SK-N-SH (cell line): ENCODE measurements around the gene RBM24.

Experiments
- CHD2 ChIP-seq: fragments of 150-350 bp; IDR thresholded peaks from 2 replicates; pipeline ENCODE4 v1.6.1; 2018; ENCODE audit warnings: low read length; ENCODE audit not compliant: partially characterized antibody
- CTCF ChIP-seq: fragments of 200-600 bp; sonication (generic); IDR thresholded peaks from 2 replicates; pipeline ENCODE4 v1.6.1; 2017; ENCODE audit warnings: antibody characterized with exemption, mild to moderate bottlenecking, moderate library complexity
- EP300 ChIP-seq, 2 experiments: IDR thresholded peaks; 2 replicates each; pipeline versions ENCODE4 v1.4.0 to v1.6.1; 2012; ENCODE audit warnings: borderline replicate concordance in 1 of 2, low read depth in 1 of 2, low read length in 1 of 2
- EZH2phosphoT487 ChIP-seq: fragments of 200-600 bp; sonication (generic); IDR thresholded peaks from 2 replicates; pipeline ENCODE4 v1.6.1; 2017; ENCODE audit warnings: low read depth, mixed run types, mild to moderate bottlenecking, antibody characterized with exemption, moderate library complexity, borderline replicate concordance
- GABPA ChIP-seq: IDR thresholded peaks from 2 replicates; pipeline ENCODE4 v1.4.0; 2012; ENCODE audit warnings: low read depth, mild to moderate bottlenecking
- JUND ChIP-seq: IDR thresholded peaks from 2 replicates; pipeline ENCODE4 v1.4.0; 2012
- NRF1 ChIP-seq: IDR thresholded peaks from 2 replicates; pipeline ENCODE4 v1.6.1; 2012; ENCODE audit warnings: low read depth, mild to moderate bottlenecking, low read length
- POLR2AphosphoS5 ChIP-seq: IDR thresholded peaks from 2 replicates; pipeline ENCODE4 v1.6.1; 2012; ENCODE audit warnings: low read depth, low read length
- RAD21 ChIP-seq: IDR thresholded peaks from 2 replicates; pipeline ENCODE4 v1.6.1; 2012; ENCODE audit warnings: mild to moderate bottlenecking, low read length
- RCOR1 ChIP-seq: fragments of 150-350 bp; IDR thresholded peaks from 2 replicates; pipeline ENCODE4 v1.6.1; 2017; ENCODE audit warnings: antibody characterized with exemption, low read length
- RFX5 ChIP-seq: IDR thresholded peaks from 2 replicates; pipeline ENCODE4 v1.6.1; 2012; ENCODE audit warnings: mild to moderate bottlenecking, improper control_type of control experiment, low read length
- TAF1 ChIP-seq: IDR thresholded peaks from 2 replicates; pipeline ENCODE4 v1.6.1; 2012; ENCODE audit warnings: low read depth, mild to moderate bottlenecking, low read length, moderate library complexity, borderline replicate concordance
- YY1 ChIP-seq: IDR thresholded peaks from 2 replicates; pipeline ENCODE4 v1.4.0; 2012; ENCODE audit warnings: low read depth, mild to moderate bottlenecking

- TF ChIP-seq RAD21 (no peak), CTCF (no peak), EZH2phosphoT487 (no peak), TAF1 (no peak), JUND (no peak), EP300 (IDR thresholded peaks at IDR 0.05; ENCODE audit: borderline replicate concordance in 1 of 2, low read depth in 1 of 2, low read length in 1 of 2) (no peak), RFX5 (no peak), NRF1 (no peak), YY1 (no peak), GABPA (no peak), POLR2AphosphoS5 (no peak), CHD2 (no peak), RCOR1 (no peak)
These were observed 540 bp upstream of the RBM24 start for GRCh38 chr6:17280552-17281090.
